DOHH2 (cell line): ENCODE results near the gene ASPHD1.

Source experiments
- H3F3A ChIP-seq: fragments of 200-600 bp; sonication (generic), shearing (Covaris generic); 2 replicates; pipeline ENCODE4 v1.6.0; 2016; ENCODE audit warnings: antibody characterized with exemption, mild to moderate bottlenecking; ENCODE audit not compliant: control insufficient read depth, insufficient read depth
- H3K27ac ChIP-seq: fragments of 200-600 bp; sonication (generic); 2 replicates; pipeline ENCODE4 v1.5.1; 2014; ENCODE audit warnings: low read depth, mild to moderate bottlenecking, low read length, moderate library complexity
- H3K27me3 ChIP-seq: fragments of 200-600 bp; sonication (generic); 2 replicates; pipeline ENCODE4 v1.6.1; 2014; ENCODE audit warnings: mild to moderate bottlenecking, low read length, mixed read lengths; ENCODE audit not compliant: control insufficient read depth
- H3K36me3 ChIP-seq: fragments of 200-600 bp; sonication (generic); 2 replicates; pipeline ENCODE4 v1.6.1; 2014; ENCODE audit warnings: mild to moderate bottlenecking, low read length, moderate library complexity, mixed read lengths; ENCODE audit not compliant: control insufficient read depth
- H3K4me1 ChIP-seq: fragments of 200-600 bp; sonication (generic); 2 replicates; pipeline ENCODE4 v1.6.1; 2014; ENCODE audit warnings: mild to moderate bottlenecking, low read length, mixed read lengths; ENCODE audit not compliant: control insufficient read depth
- H3K4me2 ChIP-seq: fragments of 200-600 bp; sonication (generic); 2 replicates; pipeline ENCODE4 v1.6.0; 2014; ENCODE audit warnings: mild to moderate bottlenecking, low read length, moderate library complexity
- H3K4me3 ChIP-seq: fragments of 200-600 bp; sonication (generic); 2 replicates; pipeline ENCODE4 v1.5.1; 2014; ENCODE audit warnings: mild to moderate bottlenecking, low read length, mixed read lengths
- H3K79me2 ChIP-seq: fragments of 200-600 bp; sonication (generic); 2 replicates; pipeline ENCODE4 v1.6.1; 2014; ENCODE audit warnings: mild to moderate bottlenecking, low read length, mixed read lengths; ENCODE audit not compliant: control insufficient read depth
- H3K9me2 ChIP-seq: fragments of 200-600 bp; sonication (generic); replicated peaks from 2 replicates; pipeline ENCODE4 v1.6.1; 2014; ENCODE audit warnings: mild to moderate bottlenecking, low read length, mixed read lengths; ENCODE audit not compliant: control insufficient read depth
- H3K9me3 ChIP-seq: fragments of 200-600 bp; sonication (generic); 2 replicates; pipeline ENCODE4 v1.6.1; 2014; ENCODE audit warnings: antibody characterized with exemption, low read length, mixed read lengths; ENCODE audit not compliant: control insufficient read depth, insufficient read depth
- H4K20me1 ChIP-seq: fragments of 200-600 bp; sonication (generic); 2 replicates; pipeline ENCODE4 v1.6.0; 2014; ENCODE audit warnings: low read depth, mild to moderate bottlenecking, antibody characterized with exemption, low read length, moderate library complexity; ENCODE audit not compliant: control insufficient read depth, insufficient read depth
- CTCF ChIP-seq: fragments of 200-600 bp; sonication (generic); IDR thresholded peaks from one replicate; pipeline ENCODE4 v1.5.1; 2014; ENCODE audit warnings: antibody characterized with exemption, mild to moderate bottlenecking, low read depth, low read length; ENCODE audit not compliant: poor library complexity, severe bottlenecking
- EZH2phosphoT487 ChIP-seq: fragments of 200-600 bp; sonication (generic); IDR thresholded peaks from 2 replicates; pipeline ENCODE4 v1.6.1; 2017; ENCODE audit warnings: borderline replicate concordance, mild to moderate bottlenecking, antibody characterized with exemption, low read length, moderate library complexity, mixed read lengths

Gene ASPHD1

GRCh38 chr16:29912087-29912486 lies 11.8 kb downstream of the ASPHD1 start:
- H3K4me2 ChIP-seq: no peak overlapping the region
- no peak overlapping the region for H3K4me3 ChIP-seq
- no peaks in the 10 kb centered on the region for H3K9me2 ChIP-seq
- H4K20me1 ChIP-seq: no peaks in the 10 kb centered on the region
- no peaks in the 10 kb centered on the region for H3K79me2 ChIP-seq
- TF ChIP-seq EZH2phosphoT487 (no peak), CTCF (no peak)
- no peaks in the 10 kb centered on the region for H3F3A ChIP-seq
- 0 out of 2 replicates have a peak, but pooled peaks cover 4% of the 10 kb centered on the region for H3K4me1 ChIP-seq
- peaks cover 3% of the 10 kb centered on the region; the same call in 1 of the 2 replicates for H3K36me3 ChIP-seq
- no peak overlapping the region for H3K27ac ChIP-seq
- no peaks in the 10 kb centered on the region for H3K9me3 ChIP-seq
- no peaks in the 10 kb centered on the region for H3K27me3 ChIP-seq

GRCh38 chr16:29913514-29913913 lies 13.2 kb downstream of the ASPHD1 start:
- Histone ChIP-seq H3K9me3 (no peaks in the 10 kb centered on the region), H3K4me2 (no peak overlapping the region), H3K9me2 (no peaks in the 10 kb centered on the region), H3K4me1 (0 out of 2 replicates have a peak, but pooled peaks cover 4% of the 10 kb centered on the region), H3K36me3 (peaks cover 3% of the 10 kb centered on the region; the same call in 1 of the 2 replicates), H3F3A (no peaks in the 10 kb centered on the region), H3K27ac (no peak overlapping the region), H3K27me3 (no peaks in the 10 kb centered on the region), H3K79me2 (no peaks in the 10 kb centered on the region), H4K20me1 (no peaks in the 10 kb centered on the region), H3K4me3 (no peak overlapping the region)
- TF ChIP-seq CTCF (no peak), EZH2phosphoT487 (no peak)

- no peak for TF ChIP-seq EZH2phosphoT487
- TF ChIP-seq CTCF: no peak
- Histone ChIP-seq H3K79me2 (no peaks in the 10 kb centered on the region), H3K9me3 (no peaks in the 10 kb centered on the region), H4K20me1 (no peaks in the 10 kb centered on the region), H3K27me3 (no peaks in the 10 kb centered on the region), H3K4me3 (no peak overlapping the region), H3K4me1 (no peaks in the 10 kb centered on the region), H3K36me3 (peaks cover 20% of the 10 kb centered on the region), H3K9me2 (no peaks in the 10 kb centered on the region), H3K4me2 (no peak overlapping the region), H3F3A (no peaks in the 10 kb centered on the region), H3K27ac (no peak overlapping the region)
These were observed 15.4 kb downstream of the ASPHD1 start for GRCh38 chr16:29915590-29916247.
